ENCODE data around the gene DYNLRB1.

- no peak for TF ChIP-seq CTCF (IDR thresholded peaks at IDR 0.05 in 2 of 3, conservative IDR thresholded peaks at IDR 0.05 in 1 of 3; ENCODE audit: control insufficient read depth in 2 of 3, extremely low read depth in 1 of 3, insufficient read depth in 1 of 3, low read depth in 3 of 3, low read length in 3 of 3)
- no peak for TF ChIP-seq MEF2B (IDR thresholded peaks at IDR 0.05; ENCODE audit: partially characterized antibody, poor library complexity, severe bottlenecking)
- no peak for TF ChIP-seq CBFB (IDR thresholded peaks at IDR 0.05; ENCODE audit: low read depth)
- no peak for TF ChIP-seq BCLAF1 (IDR thresholded peaks at IDR 0.05)
- TF ChIP-seq, protein P1, sequence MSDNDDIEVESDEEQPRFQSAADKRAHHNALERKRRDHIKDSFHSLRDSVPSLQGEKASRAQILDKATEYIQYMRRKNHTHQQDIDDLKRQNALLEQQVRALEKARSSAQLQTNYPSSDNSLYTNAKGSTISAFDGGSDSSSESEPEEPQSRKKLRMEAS (IDR thresholded peaks at IDR 0.05; ENCODE audit: low read depth, low read length), result no peak
- TF ChIP-seq, protein P2, sequence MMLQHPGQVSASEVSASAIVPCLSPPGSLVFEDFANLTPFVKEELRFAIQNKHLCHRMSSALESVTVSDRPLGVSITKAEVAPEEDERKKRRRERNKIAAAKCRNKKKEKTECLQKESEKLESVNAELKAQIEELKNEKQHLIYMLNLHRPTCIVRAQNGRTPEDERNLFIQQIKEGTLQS (IDR thresholded peaks at IDR 0.05; ENCODE audit: borderline replicate concordance, extremely low read depth, low read depth, low read length), result no peak
- no peak for TF ChIP-seq IRF3 (IDR thresholded peaks at IDR 0.05)
These were observed 18.4 kb downstream of the DYNLRB1 start for GRCh38 chr20:34534391-34535165.
